Astrocyte (in vitro differentiated cells and primary cell): ENCODE data around the gene LRRC7. TPM values are rescaled to one million over a fixed set of nuclear protein-coding genes. Genes with fewer than 3 reads are reported as not detected.

Experiments
- DNase-seq: peaks from one replicate; pipeline ENCODE4 v3.0.0-alpha.2; 2010; ENCODE audit warnings: low read depth
- FAIRE-seq: peaks from 2 replicates; lab custom pipeline; 2011; peaks lifted over from hg19 to GRCh38; lab: Jason Lieb, UNC
- H2AFZ ChIP-seq: 2 replicates; pipeline ENCODE4 v1.6.0; 2012; ENCODE audit warnings: low read depth, low read length, inconsistent platforms
- H3K27ac ChIP-seq: 2 replicates; pipeline ENCODE4 v1.5.1; 2011; ENCODE audit warnings: low read depth, low read length, inconsistent platforms
- H3K27me3 ChIP-seq: 2 replicates; pipeline ENCODE4 v1.6.0; 2011; ENCODE audit warnings: low read length, inconsistent platforms; ENCODE audit not compliant: insufficient read depth
- H3K36me3 ChIP-seq: 2 replicates; pipeline ENCODE4 v1.5.1; 2011; ENCODE audit warnings: low read length, inconsistent platforms; ENCODE audit not compliant: insufficient read depth
- H3K4me1 ChIP-seq: 2 replicates; pipeline ENCODE4 v1.5.1; 2011; ENCODE audit warnings: low read length, inconsistent platforms; ENCODE audit not compliant: insufficient read depth
- H3K4me2 ChIP-seq: 2 replicates; pipeline ENCODE4 v1.6.0; 2012; ENCODE audit warnings: low read length, inconsistent platforms
- H3K4me3 ChIP-seq: 2 replicates; pipeline ENCODE4 v1.5.1; 2011; ENCODE audit warnings: low read depth, mild to moderate bottlenecking, low read length, inconsistent platforms; ENCODE audit not compliant: insufficient read depth
- H3K79me2 ChIP-seq: 2 replicates; pipeline ENCODE4 v1.6.0; 2012; ENCODE audit warnings: mild to moderate bottlenecking, low read length, inconsistent platforms; ENCODE audit not compliant: insufficient read depth
- H3K9ac ChIP-seq: 2 replicates; pipeline ENCODE4 v1.6.0; 2012; ENCODE audit warnings: mild to moderate bottlenecking, low read length, inconsistent platforms
- H3K9me3 ChIP-seq: 2 replicates; pipeline ENCODE4 v1.5.1; 2012; ENCODE audit warnings: low read depth, mild to moderate bottlenecking, low read length, inconsistent platforms; ENCODE audit not compliant: insufficient read depth
- H4K20me1 ChIP-seq: 2 replicates; pipeline ENCODE4 v1.6.0; 2012; ENCODE audit warnings: low read length, inconsistent platforms; ENCODE audit not compliant: insufficient read depth
- H3K27ac Mint-ChIP-seq: one replicate; pipeline ENCODE4 v1.8.0; 2021; ENCODE audit warnings: mild to moderate bottlenecking, mixed read lengths; ENCODE audit not compliant: unreplicated experiment
- H3K27me3 Mint-ChIP-seq: one replicate; pipeline ENCODE4 v1.8.0; 2021; ENCODE audit warnings: low read depth, mixed read lengths; ENCODE audit not compliant: unreplicated experiment
- H3K36me3 Mint-ChIP-seq: one replicate; pipeline ENCODE4 v1.8.0; 2021; ENCODE audit warnings: low read depth, mixed read lengths; ENCODE audit not compliant: unreplicated experiment
- H3K4me1 Mint-ChIP-seq: one replicate; pipeline ENCODE4 v1.8.0; 2021; ENCODE audit warnings: low read depth, mixed read lengths; ENCODE audit not compliant: unreplicated experiment
- H3K4me3 Mint-ChIP-seq: one replicate; pipeline ENCODE4 v1.8.0; 2021; ENCODE audit warnings: mild to moderate bottlenecking, moderate library complexity, mixed read lengths; ENCODE audit not compliant: unreplicated experiment
- H3K9me3 Mint-ChIP-seq: one replicate; pipeline ENCODE4 v1.8.0; 2021; ENCODE audit warnings: mild to moderate bottlenecking, mixed read lengths; ENCODE audit not compliant: unreplicated experiment
- CTCF ChIP-seq: IDR thresholded peaks from 2 replicates; pipeline ENCODE4 v1.5.1; 2011; ENCODE audit warnings: low read depth, mild to moderate bottlenecking, inconsistent platforms, low read length, moderate library complexity; ENCODE audit not compliant: insufficient read depth
- EZH2 ChIP-seq: IDR thresholded peaks from 2 replicates; pipeline ENCODE4 v1.6.1; 2012; ENCODE audit warnings: mild to moderate bottlenecking, low read length, inconsistent platforms; ENCODE audit not compliant: insufficient read depth
- total RNA-seq: library from RNA; stranded (reverse); gene quantifications from 2 replicates; pipeline ENCODE4 v1.2.1, GENCODE V29; 2021

The LRRC7 gene
- total RNA-seq, 1 donor from 2014 or later: 0.27 TPM

GRCh38 chr1:69994241-69994640, 426.5 kb downstream of the LRRC7 start:
- H3K4me1 Mint-ChIP-seq: peaks cover 3% of the 10 kb centered on the region
- H3K4me3 Mint-ChIP-seq: no peak overlapping the region
- H3K4me1 ChIP-seq: no peaks in the 10 kb centered on the region
- no peak overlapping the region for H3K9ac ChIP-seq
- H2AFZ ChIP-seq: no peak overlapping the region
- no peak overlapping the region for H3K27ac ChIP-seq
- no peaks in the 10 kb centered on the region for H3K27me3 ChIP-seq
- H3K4me3 ChIP-seq: no peak overlapping the region
- DNase-seq (peak; percentile 3), FAIRE-seq (peak; percentile 41)
- no peaks in the 10 kb centered on the region for H3K79me2 ChIP-seq
- H3K4me2 ChIP-seq: no peak overlapping the region
- H3K27me3 Mint-ChIP-seq: no peaks in the 10 kb centered on the region
- H3K27ac Mint-ChIP-seq: no peak overlapping the region
- H3K9me3 Mint-ChIP-seq: no peaks in the 10 kb centered on the region
- no peaks in the 10 kb centered on the region for H3K36me3 ChIP-seq
- TF ChIP-seq EZH2: no peak
- no peak for TF ChIP-seq CTCF
- no peaks in the 10 kb centered on the region for H4K20me1 ChIP-seq
- no peaks in the 10 kb centered on the region for H3K36me3 Mint-ChIP-seq
- no peaks in the 10 kb centered on the region for H3K9me3 ChIP-seq

DNA sequence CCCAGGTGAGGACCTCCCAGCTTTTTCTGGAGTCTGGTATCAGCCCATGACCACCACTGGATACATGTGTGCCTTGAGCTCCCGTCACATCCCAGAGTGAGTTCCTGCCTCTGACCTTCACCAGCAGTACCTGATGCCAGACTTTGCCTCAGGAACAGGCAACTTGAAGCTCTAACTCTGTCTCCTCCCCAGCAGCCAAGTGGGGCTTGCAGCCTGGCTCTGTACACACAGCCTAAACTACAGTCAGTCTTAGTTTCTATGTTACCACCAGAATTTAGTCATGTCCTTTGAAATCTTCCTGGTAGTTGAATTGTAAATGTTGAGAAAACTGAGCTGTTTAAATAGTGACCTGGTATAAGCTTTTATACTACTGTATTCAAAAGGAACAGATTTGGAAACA, 431.1 kb downstream of the LRRC7 start:
- TF ChIP-seq EZH2 (no peak), CTCF (no peak)
- DNase-seq: no peak
- FAIRE-seq: no peak
- Histone ChIP-seq H3K9ac (no peak overlapping the region), H2AFZ (no peak overlapping the region), H4K20me1 (no peaks in the 10 kb centered on the region), H3K27me3 (no peaks in the 10 kb centered on the region), H3K4me1 (no peaks in the 10 kb centered on the region), H3K36me3 (no peaks in the 10 kb centered on the region), H3K79me2 (no peaks in the 10 kb centered on the region), H3K4me3 (no peak overlapping the region), H3K9me3 (no peaks in the 10 kb centered on the region), H3K4me2 (no peak overlapping the region), H3K27ac (no peak overlapping the region)
- H3K4me3 Mint-ChIP-seq: no peak overlapping the region
- H3K4me1 Mint-ChIP-seq: no peaks in the 10 kb centered on the region
- no peak overlapping the region for H3K27ac Mint-ChIP-seq
- no peaks in the 10 kb centered on the region for H3K9me3 Mint-ChIP-seq
- no peaks in the 10 kb centered on the region for H3K27me3 Mint-ChIP-seq
- no peaks in the 10 kb centered on the region for H3K36me3 Mint-ChIP-seq

- Mint-ChIP-seq H3K27me3 (no peaks in the 10 kb centered on the region), H3K36me3 (no peaks in the 10 kb centered on the region), H3K27ac (no peak overlapping the region), H3K9me3 (no peaks in the 10 kb centered on the region), H3K4me1 (no peaks in the 10 kb centered on the region), H3K4me3 (no peak overlapping the region)
- H2AFZ ChIP-seq: no peak overlapping the region
- no peaks in the 10 kb centered on the region for H4K20me1 ChIP-seq
- TF ChIP-seq CTCF: no peak
- TF ChIP-seq EZH2: no peak
- no peak overlapping the region for H3K9ac ChIP-seq
- no peak for FAIRE-seq
- no peak overlapping the region for H3K27ac ChIP-seq
- no peak overlapping the region for H3K4me3 ChIP-seq
- no peaks in the 10 kb centered on the region for H3K9me3 ChIP-seq
- no peak for DNase-seq
- no peaks in the 10 kb centered on the region for H3K36me3 ChIP-seq
- no peaks in the 10 kb centered on the region for H3K79me2 ChIP-seq
- H3K27me3 ChIP-seq: no peaks in the 10 kb centered on the region
- no peaks in the 10 kb centered on the region for H3K4me1 ChIP-seq
- no peak overlapping the region for H3K4me2 ChIP-seq
These were observed 435.6 kb downstream of the LRRC7 start for GRCh38 chr1:70003211-70003908.
